ENCODE results near the gene MPHOSPH9.

DNA sequence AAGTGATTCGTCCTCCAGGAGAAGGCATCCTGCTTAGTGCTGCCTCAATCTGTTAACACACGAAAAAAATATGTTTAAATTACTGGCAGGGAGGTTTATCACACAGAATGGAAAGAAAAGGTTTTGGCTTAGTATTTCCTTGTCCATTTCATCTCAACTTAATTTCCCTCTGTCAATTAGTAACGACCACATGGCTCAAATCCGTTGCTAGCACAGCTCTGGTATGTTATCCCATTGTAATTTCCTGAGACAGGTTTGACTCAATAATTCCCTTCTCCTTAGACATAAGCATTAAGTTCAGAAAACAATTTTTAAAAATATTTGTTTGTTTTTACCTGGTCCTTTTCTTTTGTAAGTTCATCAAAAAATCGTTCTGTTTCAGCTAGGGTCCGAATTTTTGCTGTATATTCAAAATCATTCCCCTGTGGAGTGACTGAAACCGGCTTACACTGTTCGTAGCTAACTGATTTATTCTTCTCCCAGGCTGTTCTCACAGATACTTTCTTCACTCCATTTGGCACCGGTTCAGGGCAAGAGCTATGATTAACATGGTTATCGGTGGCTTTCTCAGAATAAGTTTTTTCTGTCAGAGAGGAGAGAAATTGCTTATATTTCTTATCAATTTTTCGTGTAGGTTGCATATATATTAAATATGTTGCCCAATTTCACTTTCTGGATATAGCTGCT is 72.0 kb downstream of the MPHOSPH9 start:
- TF ChIP-seq CTCF (IDR thresholded peaks at IDR 0.05) = no peak
- TF ChIP-seq POLR2A (IDR thresholded peaks at IDR 0.05; ENCODE audit: low read depth) = no peak
- TF ChIP-seq EP300 (IDR thresholded peaks at IDR 0.05) = no peak
- no peak for TF ChIP-seq POLR2AphosphoS5 (IDR thresholded peaks at IDR 0.05)
